ENCODE measurements around the gene TMUB1. TPM values are rescaled to one million over a fixed set of nuclear protein-coding genes. Genes with fewer than 3 reads are reported as not detected.

Gene TMUB1
- total RNA-seq, 1 donor, result 18.1 TPM

DNA sequence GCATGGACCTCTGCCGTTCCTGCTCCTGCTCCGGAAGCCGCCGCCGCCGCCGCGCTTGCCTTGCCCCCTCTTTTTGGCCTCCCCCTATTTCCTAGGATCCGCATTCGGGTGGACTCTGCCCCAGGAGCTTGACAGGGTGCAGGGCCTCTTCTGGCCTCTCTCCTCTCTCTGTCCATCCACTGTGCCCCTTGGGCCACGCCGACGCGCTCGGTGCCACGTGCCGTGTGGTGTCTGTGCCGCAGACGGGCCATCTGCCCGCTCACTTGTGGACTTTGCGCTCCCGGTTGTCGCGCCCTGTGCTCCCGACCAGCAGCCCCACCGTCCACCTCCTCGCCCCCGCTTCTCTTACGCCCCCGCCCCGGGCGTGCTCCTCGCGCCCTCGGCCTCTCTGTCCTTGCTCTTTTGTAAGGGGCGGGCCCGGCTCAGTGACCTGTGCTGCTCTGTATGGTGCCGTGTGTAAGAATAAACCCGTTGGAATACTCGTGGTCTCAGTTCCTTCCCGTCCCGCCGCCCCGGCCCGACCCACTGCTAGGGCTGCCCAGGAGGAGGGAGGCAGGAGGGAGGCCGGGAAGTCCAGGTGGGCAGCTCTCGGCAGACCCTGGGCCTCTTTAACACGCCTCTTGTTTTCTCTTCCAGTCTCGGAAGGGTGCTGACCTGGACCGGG lies 40.0 kb upstream of the TMUB1 start:
- Histone ChIP-seq H3K9me3 (ENCODE audit: low read depth, low read length) (no peaks in the 10 kb centered on the region), H4K20me1 (ENCODE audit: insufficient read depth, low read length) (peaks cover 26% of the 10 kb centered on the region), H3K4me3 (ENCODE audit: insufficient read depth, low read length) (no peak overlapping the region), H3K4me2 (ENCODE audit: insufficient read depth, low read length) (no peak overlapping the region), H3K27me3 (ENCODE audit: insufficient read depth, low read length) (no peaks in the 10 kb centered on the region), H3K27ac (ENCODE audit: low read depth, low read length) (no peak overlapping the region), H3K36me3 (ENCODE audit: insufficient read depth, low read length) (peaks cover 22% of the 10 kb centered on the region), H2AFZ (ENCODE audit: low read length) (no peak overlapping the region), H3K79me2 (ENCODE audit: insufficient read depth, low read length) (no peaks in the 10 kb centered on the region), H3K4me1 (ENCODE audit: insufficient read depth, low read length) (no peaks in the 10 kb centered on the region)
- TF ChIP-seq, protein P1, sequence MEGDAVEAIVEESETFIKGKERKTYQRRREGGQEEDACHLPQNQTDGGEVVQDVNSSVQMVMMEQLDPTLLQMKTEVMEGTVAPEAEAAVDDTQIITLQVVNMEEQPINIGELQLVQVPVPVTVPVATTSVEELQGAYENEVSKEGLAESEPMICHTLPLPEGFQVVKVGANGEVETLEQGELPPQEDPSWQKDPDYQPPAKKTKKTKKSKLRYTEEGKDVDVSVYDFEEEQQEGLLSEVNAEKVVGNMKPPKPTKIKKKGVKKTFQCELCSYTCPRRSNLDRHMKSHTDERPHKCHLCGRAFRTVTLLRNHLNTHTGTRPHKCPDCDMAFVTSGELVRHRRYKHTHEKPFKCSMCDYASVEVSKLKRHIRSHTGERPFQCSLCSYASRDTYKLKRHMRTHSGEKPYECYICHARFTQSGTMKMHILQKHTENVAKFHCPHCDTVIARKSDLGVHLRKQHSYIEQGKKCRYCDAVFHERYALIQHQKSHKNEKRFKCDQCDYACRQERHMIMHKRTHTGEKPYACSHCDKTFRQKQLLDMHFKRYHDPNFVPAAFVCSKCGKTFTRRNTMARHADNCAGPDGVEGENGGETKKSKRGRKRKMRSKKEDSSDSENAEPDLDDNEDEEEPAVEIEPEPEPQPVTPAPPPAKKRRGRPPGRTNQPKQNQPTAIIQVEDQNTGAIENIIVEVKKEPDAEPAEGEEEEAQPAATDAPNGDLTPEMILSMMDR (IDR thresholded peaks at IDR 0.05; ENCODE audit: extremely low read depth, low read depth, low read length), result no peak
- no peak for DNase-seq (ENCODE audit: insufficient read length, low spot score, missing footprints)

DNA sequence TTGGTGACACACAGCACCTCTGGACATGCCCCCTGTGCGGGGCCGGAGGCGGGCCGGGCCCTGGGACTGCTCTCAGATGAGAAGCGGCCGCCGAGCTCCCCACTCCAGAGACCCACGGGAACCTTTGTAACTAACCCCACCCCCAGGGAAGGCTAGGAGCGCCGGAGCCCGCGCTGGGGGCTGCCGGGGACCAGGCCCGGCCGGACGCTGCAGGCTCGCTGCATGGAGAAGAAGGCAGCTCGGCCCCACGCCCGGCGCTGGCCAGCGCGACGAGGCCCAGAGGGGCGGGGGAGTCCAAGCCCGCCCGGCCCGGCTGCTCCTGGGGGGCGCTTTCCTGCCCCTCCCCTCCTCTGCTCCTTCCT lies 39.5 kb upstream of the TMUB1 start:
- Histone ChIP-seq H4K20me1 (ENCODE audit: insufficient read depth, low read length) (peaks cover 30% of the 10 kb centered on the region), H3K79me2 (ENCODE audit: insufficient read depth, low read length) (peaks cover 3% of the 10 kb centered on the region), H3K4me2 (ENCODE audit: insufficient read depth, low read length) (no peak overlapping the region), H3K27me3 (ENCODE audit: insufficient read depth, low read length) (no peaks in the 10 kb centered on the region), H3K9me3 (ENCODE audit: low read depth, low read length) (no peaks in the 10 kb centered on the region), H3K4me3 (ENCODE audit: insufficient read depth, low read length) (no peak overlapping the region), H3K4me1 (ENCODE audit: insufficient read depth, low read length) (no peaks in the 10 kb centered on the region), H3K36me3 (ENCODE audit: insufficient read depth, low read length) (peaks cover 18% of the 10 kb centered on the region), H3K27ac (ENCODE audit: low read depth, low read length) (no peak overlapping the region), H2AFZ (ENCODE audit: low read length) (no peak overlapping the region)
- no peak for DNase-seq (ENCODE audit: insufficient read length, low spot score, missing footprints)
- TF ChIP-seq, protein P1 (IDR thresholded peaks at IDR 0.05; ENCODE audit: extremely low read depth, low read depth, low read length), result no peak

DNA sequence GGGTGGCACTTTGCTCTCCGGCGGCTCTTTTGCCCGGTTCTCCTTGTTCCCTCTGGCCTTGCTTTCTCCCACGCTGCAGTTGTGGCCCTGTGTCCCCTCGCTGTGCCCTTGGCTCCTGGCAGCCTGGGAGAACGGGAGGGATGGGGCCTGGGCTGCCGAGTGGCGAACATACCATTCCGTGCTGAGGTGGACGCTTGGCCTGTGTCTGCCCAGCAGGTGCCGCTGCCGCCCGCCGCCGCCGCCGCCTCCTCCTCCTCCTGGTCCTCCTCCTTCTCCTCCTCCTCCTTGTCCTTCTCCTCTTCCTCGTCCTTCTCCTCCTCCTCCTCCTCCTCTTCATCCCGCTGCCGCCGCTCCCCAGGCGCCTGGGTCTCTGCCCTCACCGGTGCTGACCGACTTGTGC lies 39.0 kb upstream of the TMUB1 start:
- H3K36me3 ChIP-seq (ENCODE audit: insufficient read depth, low read length), result peaks cover 22% of the 10 kb centered on the region
- no peak overlapping the region for H3K4me2 ChIP-seq (ENCODE audit: insufficient read depth, low read length)
- H3K4me3 ChIP-seq (ENCODE audit: insufficient read depth, low read length), result no peak overlapping the region
- DNase-seq (ENCODE audit: insufficient read length, low spot score, missing footprints), result no peak
- TF ChIP-seq, protein P1 (IDR thresholded peaks at IDR 0.05; ENCODE audit: extremely low read depth, low read depth, low read length), result no peak
- H3K79me2 ChIP-seq (ENCODE audit: insufficient read depth, low read length), result peaks cover 8% of the 10 kb centered on the region
- H3K27me3 ChIP-seq (ENCODE audit: insufficient read depth, low read length), result no peaks in the 10 kb centered on the region
- H4K20me1 ChIP-seq (ENCODE audit: insufficient read depth, low read length), result peaks cover 30% of the 10 kb centered on the region
- H3K4me1 ChIP-seq (ENCODE audit: insufficient read depth, low read length), result no peaks in the 10 kb centered on the region
- no peaks in the 10 kb centered on the region for H3K9me3 ChIP-seq (ENCODE audit: low read depth, low read length)
- H3K27ac ChIP-seq (ENCODE audit: low read depth, low read length), result no peak overlapping the region
- no peak overlapping the region for H2AFZ ChIP-seq (ENCODE audit: low read length)

DNA sequence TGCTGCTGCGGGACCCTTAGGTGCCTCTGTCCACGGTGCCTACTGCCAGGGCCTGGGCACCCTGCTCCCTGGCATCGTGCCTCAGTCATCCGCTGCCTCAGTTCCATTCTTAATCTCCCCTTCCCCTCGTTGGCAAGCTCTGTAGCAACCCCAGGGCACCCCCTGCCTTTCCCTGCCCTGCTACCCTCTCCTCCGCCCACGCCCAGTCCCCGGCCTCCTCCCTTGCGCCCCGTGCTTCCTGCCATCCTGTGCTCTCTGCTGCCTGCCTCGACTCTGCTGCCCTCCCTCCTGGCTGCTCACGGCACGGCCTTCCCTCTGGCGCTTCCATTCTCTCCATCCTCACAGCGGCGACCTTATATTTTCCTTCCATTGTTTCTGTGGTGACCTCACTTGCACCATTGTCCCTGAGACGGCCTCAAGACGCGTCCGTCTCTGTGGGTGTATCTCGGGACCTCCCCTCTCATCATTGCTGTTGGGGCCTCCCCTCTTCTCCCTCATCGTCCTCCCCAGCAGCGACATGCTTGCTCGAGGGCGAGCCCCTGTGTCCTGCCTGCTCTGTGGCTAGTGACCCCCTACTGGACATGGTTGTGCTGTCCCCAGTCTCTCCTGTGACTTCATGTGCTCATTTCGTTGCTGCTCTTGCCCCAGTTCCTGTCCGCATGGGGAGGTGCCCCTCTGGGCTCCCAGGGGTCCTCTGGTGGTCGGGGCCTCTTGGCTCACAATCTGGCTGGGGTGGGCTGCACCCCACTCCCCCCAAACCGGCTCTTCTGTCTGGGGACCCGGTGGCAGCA lies 38.3 kb upstream of the TMUB1 start:
- TF ChIP-seq, protein P1 (IDR thresholded peaks at IDR 0.05; ENCODE audit: extremely low read depth, low read depth, low read length), result no peak
- Histone ChIP-seq H2AFZ (ENCODE audit: low read length) (no peak overlapping the region), H4K20me1 (ENCODE audit: insufficient read depth, low read length) (peaks cover 34% of the 10 kb centered on the region), H3K79me2 (ENCODE audit: insufficient read depth, low read length) (peaks cover 12% of the 10 kb centered on the region), H3K27me3 (ENCODE audit: insufficient read depth, low read length) (no peaks in the 10 kb centered on the region), H3K27ac (ENCODE audit: low read depth, low read length) (no peak overlapping the region), H3K4me1 (ENCODE audit: insufficient read depth, low read length) (no peaks in the 10 kb centered on the region), H3K9me3 (ENCODE audit: low read depth, low read length) (no peaks in the 10 kb centered on the region), H3K4me2 (ENCODE audit: insufficient read depth, low read length) (no peak overlapping the region), H3K36me3 (ENCODE audit: insufficient read depth, low read length) (peaks cover 22% of the 10 kb centered on the region), H3K4me3 (ENCODE audit: insufficient read depth, low read length) (no peak overlapping the region)
- peak; percentile 94 for DNase-seq (ENCODE audit: insufficient read length, low spot score, missing footprints)
